Activated CD8-positive, alpha-beta memory T cell treated with anti-CD3 and anti-CD28 coated beads, Interleukin-2, amount 50 U/mL, for 4 hours (primary cell): ENCODE results near the gene NTM.
"Not testable (repeated sequence)": the region's sequence is repeated elsewhere in the genome, so short reads cannot be mapped to it uniquely, and the experiment has no call there.

ENCODE experiments used
- DNase-seq: peaks from one replicate; pipeline ENCODE4 v3.0.0-alpha.2; 2020

The NTM gene

DNA sequence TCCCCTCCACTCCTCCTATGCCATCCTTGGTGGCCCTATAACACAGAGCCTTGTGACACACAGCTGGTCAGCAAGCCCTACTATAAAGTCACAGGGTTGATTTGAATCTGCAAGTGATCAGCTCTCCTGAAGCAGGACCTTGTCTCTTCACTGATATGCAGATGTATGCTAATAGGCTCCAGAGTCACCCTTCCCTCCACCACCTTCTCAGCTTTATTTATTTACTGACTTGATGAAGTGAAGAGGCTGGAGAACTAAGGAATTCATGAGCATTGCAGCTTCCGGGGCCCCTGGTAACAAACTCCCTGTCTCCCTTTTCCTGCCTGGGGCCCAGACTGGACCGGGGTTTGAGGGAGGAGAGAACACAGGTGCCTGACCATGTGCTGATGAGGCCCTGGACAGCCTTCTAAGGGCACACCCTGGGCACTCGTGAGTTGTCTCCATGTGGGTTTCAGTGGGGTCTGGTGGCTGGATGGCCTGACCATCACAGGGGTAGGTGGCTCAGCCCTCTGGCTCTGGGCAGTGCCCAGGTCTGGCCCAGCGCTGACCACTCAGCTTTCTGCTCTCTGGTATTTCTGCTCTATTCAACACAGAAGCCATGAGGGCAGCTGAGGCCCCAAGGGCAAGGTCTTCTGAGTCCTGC, 307.5 kb downstream of the NTM start:
- DNase-seq = no peak

DNA sequence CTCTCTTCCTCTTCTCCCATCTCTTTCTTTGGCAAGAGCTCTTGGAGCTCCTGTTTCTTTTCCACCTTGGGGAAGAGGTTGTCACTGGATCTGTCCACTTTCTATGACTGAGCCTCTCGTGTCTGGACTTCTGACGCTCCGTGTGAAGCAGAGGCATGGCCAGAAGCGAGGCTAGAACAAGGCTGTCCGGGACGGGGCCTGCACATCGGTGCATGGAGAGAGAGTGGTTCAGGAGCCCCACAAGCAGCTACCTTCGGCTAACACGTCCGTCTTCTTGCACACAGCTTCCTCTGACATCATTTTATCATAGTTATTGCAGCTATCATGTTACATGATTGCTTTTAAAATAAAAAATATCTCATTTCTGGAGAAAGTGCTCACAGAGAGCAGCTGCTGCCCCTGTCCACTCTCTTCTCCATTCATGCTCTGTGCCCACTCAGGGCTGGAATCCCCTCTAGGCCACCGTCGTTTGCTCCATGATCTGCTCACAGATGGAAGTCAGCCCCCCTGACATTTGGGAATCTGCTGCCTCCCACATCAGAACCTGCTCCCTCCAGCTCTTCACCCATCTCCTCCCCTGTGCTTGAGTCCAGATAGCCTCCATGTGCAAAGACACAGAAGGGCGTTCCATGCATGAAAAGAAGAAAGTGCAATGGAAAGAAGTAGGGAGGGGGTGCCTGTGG, 308.4 kb downstream of the NTM start:
- DNase-seq = no peak

DNA sequence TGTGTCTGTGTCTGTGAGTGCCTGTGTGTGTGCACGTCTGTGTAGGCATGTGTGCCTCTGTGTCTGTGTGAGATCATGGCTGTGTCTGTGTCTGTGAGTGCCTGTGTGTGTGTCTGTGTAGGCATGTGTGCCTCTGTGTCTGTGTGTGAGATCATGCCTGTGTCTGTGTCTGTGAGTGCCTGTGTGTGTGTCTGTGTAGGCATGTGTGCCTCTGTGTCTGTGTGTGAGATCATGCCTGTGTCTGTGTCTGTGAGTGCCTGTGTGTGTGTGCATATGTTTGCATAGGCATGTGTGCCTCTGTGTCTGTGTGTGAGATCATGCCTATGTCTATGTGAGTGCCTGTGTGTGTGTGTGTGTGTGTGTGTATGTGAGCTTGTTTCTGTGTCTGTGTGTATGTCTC, 310.0 kb downstream of the NTM start:
- DNase-seq = not testable (repeated sequence)

DNA sequence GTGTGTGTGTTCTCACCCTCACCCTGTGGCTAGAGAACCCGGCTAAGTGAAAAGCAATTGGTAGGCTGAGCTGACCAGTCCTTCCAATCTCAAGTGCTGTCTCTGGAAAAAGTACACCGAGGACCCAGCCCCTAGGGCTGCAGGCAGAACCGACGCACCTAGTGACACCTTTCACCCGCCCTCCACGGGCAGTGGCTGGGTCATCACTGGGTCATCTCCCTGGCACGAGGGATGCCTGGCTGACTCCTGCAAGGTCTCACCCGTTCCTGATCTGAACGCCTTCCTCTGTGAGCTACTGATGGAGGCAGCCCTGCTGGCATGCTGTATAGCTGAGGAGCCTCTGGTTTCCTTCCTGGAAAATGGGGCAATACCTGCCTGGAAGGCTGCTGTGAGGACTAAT, 311.5 kb downstream of the NTM start:
- no peak for DNase-seq

DNA sequence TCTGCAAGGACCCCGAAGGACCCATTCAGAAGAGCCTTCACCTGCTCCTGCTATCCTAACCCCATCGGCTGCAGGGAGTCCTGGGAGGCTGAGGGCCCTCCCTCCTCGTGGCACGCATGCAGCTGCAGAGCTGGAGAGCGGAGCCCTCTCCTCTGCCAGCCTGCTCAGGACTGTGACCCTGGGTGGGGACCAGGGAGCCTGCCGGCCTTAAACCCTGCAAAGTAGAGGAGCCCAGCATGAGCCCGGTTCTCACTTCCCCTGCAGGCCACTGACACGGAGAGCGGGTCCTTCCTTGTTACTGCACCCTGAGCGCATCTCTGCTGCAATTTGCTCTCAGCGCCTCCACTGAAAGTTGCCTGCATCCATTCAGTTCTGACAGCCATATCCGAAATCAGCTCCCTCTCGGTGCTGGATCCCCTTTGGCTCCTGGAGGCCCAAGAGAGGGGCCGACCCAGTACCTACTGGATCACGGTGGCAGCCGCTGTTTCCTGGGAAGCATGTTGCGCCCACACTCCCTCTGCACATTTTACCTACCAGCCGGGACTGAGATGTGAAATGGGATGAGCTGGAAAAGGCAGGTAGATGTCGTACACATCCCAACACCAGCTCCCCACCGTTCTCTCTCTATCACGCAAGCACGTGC, 312.1 kb downstream of the NTM start:
- DNase-seq = no peak

DNA sequence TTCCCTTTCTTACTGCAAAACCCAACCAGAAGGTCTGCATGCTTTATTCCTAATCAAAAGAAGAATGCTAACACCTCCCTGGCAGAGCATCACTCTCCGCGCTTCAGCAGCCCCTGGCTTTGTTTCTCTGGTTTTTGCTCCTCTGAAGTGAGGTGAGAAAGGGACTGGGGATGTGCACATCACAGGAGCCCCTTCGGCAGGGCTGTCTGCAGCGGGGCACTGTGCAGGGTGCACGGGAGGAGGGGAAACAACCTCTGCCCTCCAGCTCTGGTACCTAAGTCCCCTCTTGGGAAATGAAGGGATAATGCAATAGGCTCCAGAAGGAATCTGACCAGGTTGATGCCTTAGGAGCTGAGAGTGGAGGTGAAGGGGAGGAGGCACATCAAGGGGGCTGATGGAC, 312.7 kb downstream of the NTM start:
- DNase-seq = no peak

DNA sequence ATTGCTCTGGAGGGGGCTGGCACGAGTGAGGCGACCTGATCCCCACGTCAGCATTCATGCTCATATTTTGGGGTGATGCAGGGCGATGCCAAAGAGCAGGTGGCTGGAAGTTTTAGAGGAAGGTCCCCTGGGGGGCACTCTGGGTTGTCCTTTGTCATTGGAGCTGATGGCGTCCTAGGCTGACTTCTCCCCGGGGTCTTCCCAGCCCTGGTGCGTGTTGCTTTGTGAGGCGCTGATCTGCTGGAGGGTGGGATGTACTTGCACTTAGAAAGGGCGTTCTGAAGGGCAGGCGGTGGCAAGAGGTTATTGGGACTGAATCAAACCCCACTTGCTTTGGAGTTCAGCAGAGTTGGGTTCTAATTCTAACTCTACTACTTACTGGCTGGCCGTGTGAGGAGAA, 313.3 kb downstream of the NTM start:
- no peak for DNase-seq

DNA sequence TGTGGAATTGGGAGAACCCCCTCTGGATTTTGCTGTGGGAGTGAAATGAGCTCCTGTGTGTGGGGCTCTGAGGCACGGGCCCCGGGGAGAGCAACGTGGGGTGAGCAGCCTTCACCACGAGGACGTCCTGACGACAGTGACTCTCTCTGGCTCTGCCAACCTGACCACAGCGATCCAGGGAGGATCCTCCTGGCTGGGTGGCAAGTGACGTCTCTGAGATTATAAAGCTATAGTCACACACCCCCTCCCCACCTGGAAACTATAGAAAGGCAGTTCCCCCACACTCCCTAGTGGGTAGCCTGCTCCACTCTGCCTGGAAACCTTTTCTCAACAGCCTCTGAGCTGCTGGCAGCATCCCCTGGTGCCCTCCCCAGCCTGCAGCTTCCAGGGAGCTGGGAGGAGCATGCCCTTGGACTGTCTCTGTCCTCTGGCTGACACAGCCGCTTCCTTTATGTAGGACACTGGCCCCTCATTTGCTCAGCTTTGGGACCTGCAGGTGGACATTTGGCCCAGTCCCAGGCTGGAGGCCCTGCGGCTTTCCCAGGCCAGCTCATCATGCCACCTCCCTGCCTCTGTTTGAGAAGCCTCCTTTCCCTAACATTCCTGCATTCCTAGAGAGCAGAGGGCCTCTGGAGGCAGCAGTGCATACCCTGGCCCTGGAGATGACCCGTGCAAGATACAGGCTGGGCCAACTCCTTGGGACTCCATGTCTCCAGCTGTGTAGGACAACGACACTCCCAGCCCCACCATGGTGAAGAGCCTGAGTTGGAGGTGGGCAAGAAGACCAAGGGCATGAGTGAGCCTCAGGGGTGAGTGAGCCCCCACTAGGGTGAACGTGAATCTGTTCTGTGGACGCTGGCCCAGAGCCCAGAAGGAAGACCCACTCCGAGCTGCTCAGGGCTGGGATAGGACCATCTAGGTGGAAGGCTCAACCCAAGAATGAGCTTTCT, 314.0 kb downstream of the NTM start:
- no peak for DNase-seq

DNA sequence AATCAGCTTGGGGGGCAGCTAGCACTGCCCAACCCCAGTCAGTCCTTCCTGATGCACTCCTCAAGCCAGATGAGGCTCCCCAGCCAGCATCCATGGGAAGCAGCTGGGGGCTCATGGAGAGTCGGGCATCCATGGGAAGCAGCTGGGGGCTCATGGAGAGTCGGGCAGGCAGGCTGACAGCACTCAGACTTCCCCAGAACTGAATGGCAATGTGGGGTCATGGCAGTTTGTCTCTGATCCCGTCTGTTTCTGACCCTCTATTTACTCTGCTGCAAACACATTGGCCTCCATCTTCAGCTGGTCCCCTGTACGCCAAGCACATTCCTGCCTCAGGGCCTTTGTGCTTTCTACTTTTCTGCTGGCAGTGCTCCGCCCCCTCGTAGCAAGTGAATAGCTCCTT, 314.8 kb downstream of the NTM start:
- no peak for DNase-seq

DNA sequence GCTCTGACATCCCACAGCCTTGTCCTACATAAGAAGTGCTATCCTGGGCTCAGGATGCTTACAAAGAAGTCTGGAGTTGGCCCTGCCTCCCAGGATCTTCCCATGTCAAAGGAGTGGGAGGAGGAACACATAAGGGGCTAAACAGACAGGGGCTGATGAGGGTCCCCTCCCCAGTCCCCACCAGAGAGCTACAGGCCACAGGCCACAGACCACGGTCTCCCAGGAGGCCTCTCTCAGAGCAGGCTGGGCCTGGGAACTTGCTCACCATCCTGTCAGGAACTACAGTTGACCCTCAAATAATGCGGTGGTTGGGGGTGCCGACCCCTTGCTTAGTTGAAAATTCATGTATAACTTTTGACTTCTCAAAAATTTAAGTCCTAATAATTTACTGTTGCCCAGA, 315.5 kb downstream of the NTM start:
- DNase-seq = no peak

DNA sequence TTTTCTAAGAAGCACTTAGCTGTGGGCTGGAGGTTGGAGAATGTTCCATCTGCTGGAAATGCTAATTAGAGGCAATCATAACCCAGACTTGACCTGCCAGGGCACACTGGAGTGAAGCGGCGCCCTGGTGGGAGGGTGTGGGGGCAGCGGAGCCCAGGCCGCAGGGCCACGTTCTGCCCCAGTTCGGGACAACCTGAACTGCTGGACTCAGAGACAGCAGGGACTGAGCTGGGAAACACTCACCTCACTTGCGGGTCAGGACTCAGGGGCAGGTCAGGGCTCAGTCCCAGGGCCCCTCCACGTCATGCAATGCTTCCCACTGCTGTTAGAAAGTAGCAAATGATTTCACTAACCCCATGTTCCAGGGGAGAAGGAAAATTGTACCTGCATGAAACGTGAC, 316.4 kb downstream of the NTM start:
- no peak for DNase-seq

DNA sequence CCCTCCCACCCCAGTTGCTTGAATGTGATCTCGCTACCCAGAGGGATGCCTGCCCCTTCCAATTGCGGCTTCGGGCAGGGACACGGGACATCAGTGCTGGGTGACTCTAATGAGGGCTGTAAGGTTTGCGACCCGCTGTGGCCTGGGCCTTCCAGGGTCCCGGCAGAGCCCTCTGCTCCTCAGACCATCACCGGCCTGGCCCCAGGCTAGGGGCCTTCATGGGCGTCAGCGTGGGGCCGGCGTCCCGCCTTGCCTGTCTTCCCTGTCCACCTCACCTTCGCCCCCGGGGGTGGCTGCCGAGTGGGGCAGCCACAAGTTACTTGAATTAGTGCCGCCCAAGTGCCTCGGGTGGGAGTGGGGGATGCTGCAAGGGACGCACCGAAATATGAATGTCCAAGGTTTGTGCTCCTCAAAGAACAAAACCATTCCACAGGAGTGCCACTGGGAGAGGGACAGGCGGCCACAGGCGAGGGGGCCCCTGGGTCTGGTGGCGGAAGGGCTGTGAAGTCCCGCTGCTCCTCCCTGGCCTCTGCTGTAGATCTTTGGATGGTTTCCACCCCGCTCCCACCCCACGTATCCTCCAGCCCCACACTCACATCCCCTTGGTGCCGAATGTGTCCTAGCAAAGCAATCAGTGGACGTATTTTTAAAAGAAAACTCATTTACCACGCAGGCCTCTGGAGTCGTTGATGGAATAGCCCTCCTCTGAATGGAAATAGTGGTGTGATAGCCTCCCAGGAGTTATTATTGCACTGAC, 317.1 kb downstream of the NTM start:
- no peak for DNase-seq

DNA sequence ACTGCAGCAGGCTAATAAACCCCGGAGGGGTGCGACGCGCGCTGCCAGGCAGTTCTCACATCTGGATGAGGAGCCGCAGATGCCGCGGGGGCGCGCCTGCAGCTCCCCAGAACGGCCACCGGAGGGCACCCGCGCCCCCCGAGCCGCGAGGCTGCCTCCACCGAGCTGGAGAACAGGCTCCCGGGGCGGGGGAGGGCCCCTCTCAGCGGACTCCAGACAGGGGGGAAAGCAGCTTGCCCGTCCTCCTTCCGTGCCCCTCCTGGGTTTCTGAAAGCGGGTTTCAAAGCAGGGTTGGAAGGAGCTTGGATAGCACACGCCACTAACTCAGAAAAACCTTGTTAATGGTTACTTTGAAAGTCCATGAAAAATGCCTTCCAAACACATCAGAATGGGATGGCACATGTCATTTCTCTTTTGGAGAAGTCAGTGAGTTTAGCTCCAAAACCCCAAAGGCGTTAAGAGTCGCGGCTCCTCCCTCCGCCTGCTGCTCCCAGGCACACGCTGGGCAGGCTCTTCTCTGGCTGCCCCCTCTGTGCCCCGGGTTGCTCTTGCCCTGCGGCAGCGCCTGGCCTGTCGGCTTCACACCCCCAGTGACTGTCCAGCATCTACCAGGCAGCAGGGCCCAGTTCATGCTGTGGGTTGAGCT, 317.8 kb downstream of the NTM start:
- no peak for DNase-seq

DNA sequence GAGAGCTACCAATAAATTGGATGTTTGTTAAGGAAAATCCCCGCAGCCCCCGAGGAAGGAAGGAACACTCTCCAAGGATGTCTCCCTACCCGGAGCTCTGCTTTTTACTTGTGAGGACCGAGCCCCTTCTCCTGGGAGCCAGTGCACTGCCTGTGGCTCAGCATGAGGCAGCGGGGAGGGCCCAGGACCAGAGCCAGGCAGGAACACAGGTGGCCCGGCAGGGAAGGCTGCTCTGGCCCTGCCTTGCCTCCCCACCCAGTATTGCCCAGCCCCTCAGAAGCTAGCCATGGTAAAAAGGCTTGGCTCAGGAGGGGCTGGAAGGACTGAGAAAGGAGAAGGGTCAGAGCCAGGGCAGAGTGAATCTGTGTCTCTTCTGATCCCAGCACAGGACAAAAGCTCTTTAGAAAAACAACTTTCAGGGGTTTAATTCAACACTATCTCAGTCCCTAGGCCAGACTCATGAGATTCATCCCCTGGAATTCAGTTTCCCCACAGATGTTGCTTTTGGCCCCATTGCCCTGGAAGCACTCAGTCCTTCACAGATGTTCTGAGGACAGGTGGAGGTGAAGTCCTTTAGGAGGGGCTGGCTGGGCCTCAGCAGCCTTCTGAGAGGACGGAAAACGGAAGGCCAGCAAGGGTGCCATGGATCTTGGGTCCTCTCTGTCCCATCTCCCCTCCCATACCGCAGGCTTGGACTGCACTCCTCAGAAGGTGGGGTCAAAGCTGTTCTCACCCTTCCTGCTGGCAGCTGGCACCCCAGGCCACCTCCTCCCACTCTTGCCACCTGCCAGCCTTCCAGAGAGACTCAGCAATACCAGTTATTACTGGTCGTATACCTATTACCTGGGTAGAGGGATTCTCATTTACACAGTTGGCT, 318.9 kb downstream of the NTM start:
- no peak for DNase-seq

DNA sequence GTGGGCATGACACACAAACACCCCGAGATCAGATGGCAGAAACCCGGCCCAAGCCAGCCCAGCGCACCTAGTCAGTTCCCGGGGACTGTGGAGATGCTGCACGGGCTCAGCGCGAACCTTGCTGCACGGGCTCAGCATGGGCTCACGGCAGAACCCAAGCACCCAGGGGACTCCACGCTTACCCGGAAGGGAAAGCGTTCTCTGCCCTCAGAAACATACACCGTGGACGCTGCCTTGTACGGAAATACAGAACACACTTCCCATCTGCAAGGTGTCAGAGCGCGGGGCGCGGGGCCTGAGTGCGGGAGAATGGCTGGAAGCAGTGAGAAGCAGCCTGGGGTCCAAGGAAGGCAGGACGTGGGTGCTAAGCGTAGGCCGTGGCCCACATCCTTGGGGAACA, 319.9 kb downstream of the NTM start:
- DNase-seq = no peak

DNA sequence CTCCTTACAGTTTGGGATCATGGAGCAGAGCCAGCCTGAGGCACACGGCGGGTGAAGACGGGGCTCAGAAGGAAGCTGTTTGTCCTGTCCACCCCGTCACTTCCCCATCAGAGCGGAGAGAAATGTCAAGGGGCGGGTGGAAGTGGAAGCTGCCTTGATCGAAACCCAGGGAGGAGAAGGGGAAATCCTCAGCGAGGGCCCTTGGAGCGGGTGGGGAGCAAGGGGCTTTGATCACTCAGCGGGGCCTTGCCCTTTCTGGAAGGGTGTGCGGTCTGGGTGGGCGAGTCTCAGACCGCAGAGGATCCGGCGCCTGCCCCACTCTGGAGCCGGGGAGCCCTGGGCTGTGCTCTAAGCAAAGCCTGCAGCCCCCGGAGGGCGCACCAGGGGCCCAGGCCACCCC, 320.4 kb downstream of the NTM start:
- no peak for DNase-seq

DNA sequence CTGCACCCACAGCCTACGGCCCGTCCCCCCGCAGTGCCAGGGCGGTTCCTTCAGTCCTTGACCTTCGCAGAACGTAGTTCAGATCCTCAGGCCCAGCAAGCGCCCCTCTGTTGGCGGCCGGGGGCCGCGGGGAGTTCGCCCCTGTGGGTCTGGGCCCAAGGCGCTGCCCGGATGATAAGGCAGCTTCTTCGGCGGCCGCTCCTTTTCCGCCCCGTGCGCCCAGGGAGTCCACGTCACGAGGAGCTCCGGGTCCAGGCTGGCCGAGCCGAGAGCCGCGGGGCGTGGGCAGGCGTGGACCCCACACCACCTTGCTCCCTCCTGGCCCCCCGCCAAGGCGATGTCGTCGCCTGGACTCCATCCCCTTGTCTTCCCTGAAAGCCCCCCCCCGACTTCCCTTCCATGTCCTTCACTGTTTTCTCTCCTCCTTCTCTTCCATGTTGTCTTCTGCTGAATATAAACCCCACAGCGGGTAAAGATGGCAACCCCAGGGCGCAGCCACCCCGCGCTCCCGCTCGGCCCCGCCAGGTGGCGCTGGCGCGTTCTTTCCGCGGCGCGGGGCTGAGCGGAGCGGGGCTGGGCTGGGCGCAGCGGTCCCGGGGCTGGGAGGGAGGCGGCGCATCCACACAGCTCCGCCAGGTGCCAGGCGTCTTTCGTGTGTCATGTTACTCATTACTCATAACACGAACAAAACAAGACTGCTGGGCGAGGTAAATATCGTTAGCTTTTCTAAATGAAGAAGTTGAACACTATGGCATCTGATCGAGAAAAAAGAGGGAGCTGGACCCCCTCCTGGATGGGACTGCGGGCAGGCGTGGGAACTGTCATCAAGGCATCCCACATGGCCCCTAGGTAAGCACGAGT, 321.0 kb downstream of the NTM start:
- DNase-seq = no peak

DNA sequence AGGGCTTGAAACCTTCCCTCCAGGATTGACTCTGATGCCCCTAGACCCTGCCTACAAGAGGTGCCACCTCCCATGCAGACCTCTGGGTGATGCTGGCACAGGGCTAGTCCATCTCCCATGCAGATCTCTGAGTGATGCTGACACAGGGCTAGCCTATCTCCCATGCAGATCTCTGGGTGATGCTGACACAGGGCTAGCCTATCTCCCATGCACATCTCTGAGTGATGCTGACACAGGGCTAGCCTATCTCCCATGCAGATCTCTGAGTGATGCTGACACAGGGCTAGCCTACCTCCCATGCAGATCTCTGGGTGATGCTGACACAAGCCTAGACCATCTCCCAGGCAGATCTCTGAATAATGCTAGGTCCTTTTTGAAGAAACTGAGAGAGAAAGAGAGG, 321.7 kb downstream of the NTM start:
- no peak for DNase-seq

DNA sequence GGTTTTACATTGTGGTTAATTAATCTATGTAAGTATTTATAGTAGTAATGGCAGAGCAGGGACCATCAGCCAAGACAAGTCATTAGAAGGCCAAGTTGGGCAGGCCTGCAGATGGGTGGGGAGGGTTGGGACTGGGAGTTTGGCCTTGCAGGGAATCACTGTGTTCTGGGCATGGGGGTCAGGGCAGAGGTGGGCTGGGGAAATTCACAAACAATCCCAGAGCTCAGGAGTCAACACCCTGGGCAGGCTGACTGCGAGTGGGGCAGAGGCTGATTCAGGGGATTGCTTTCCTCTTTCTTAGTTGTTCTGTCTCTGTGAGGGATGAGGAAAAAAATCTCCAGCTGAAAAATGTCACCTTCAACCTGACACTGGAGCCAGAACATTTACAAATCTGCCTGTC, 322.5 kb downstream of the NTM start:
- no peak for DNase-seq

DNA sequence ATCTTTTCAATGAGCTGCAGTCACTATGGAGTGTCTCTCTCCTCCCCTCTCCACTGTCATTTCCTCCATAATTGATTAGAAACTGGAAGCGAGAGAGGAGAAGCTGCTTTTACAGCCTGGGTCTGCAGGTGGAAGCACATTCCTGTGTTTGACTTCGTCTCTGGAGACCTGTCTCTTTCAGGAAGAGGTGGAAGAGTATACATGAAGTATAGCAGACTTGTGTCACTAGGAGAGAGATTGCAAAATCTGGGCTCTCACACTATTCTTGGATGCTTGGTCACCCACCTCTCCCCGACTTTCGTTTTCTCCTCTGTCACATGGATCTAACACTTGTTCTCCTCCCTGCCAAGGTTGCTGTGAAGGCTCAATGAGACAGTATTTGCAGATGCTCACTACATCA, 323.3 kb downstream of the NTM start:
- no peak for DNase-seq
